Hematopoietic multipotent progenitor cell treated with erythropoietin and hydrocortisone succinate and interleukin-3 and kit ligand, for 4 days (in vitro differentiated cells): Measurements from ENCODE around the gene ADAP1.

ENCODE experiments used
- DNase-seq: peaks from one replicate; pipeline ENCODE4 v3.0.0-alpha.2; 2015

The ADAP1 gene

DNA sequence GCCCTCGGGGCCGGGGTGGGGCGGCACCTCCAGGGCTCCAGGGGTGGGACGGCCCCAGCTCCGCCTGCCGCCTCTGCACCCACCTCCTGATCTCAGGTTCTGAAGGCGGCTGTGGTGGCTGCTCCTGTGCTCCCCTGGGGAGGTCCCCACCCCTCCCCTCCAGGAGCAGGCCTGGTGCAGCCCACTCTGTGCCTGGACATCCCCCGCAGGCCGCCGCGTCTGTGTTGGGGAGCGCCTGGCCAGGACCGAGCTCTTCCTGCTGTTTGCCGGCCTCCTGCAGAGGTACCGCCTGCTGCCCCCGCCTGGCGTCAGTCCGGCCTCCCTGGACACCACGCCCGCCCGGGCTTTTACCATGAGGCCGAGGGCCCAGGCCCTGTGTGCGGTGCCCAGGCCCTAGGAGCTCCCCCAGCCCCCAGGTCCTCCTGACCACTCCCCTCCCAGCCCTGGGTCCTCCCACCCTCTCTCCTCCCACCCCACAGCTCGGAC is 34.0 kb upstream of the ADAP1 start:
- no peak for DNase-seq

DNA sequence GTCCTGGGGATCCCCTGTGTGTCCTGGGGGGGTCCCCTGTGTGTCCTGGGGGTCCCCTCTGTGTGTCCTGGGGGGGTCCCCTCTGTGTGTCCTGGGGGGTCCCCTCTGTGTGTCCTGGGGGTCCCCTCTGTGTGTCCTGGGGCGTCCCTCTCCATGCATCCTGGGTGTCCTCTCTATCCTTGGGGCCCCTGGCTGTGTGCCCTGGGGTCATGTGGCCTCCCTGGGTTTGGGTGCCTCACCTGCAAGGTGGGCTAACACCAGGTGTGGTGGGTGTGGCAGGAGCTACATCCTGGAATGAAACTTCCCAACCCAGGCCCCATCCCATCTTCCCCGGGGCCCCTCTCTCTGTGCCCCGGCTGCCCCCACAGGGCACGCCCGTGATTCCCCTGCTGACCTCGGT is 33.4 kb upstream of the ADAP1 start:
- DNase-seq = no peak

DNA sequence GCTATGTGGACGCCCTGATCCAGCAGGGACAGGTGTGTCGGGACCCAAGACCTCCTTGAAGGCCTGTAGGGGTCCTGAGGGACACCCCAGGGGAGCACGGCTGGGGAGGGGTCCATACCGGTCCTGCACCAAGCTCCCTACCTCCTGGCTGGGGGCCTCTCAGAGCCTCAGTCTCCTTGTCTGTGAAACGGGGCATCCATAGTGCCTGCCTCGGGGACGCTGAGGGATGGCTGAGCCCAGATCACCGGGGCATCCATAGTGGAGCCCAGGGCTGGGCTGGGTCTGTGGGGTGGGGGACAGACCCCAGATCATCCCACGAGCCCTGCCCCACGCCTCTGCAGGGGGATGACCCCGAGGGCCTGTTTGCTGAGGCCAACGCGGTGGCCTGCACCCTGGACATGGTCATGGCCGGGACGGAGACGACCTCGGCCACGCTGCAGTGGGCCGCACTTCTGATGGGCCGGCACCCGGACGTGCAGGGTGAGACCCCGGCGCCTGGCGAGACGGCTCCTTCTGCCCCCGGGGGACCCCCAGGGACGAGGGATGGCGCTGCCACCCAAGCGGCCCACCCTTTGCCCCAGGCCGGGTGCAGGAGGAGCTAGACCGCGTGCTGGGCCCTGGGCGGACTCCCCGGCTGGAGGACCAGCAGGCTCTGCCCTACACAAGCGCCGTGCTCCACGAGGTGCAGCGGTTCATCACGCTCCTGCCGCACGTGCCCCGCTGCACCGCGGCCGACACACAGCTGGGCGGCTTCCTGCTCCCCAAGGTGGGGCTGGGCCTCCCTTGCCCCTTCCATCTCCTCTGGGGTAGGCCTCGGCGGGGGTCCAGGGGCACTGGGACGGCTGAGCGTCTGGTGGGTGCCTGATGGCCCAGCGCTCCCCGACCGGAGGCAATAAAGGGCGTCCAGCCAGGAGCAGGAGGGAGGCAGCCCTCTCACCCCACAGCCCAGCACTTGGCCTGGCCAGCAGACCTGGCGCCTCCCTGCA is 32.6 kb upstream of the ADAP1 start:
- DNase-seq = no peak

DNA sequence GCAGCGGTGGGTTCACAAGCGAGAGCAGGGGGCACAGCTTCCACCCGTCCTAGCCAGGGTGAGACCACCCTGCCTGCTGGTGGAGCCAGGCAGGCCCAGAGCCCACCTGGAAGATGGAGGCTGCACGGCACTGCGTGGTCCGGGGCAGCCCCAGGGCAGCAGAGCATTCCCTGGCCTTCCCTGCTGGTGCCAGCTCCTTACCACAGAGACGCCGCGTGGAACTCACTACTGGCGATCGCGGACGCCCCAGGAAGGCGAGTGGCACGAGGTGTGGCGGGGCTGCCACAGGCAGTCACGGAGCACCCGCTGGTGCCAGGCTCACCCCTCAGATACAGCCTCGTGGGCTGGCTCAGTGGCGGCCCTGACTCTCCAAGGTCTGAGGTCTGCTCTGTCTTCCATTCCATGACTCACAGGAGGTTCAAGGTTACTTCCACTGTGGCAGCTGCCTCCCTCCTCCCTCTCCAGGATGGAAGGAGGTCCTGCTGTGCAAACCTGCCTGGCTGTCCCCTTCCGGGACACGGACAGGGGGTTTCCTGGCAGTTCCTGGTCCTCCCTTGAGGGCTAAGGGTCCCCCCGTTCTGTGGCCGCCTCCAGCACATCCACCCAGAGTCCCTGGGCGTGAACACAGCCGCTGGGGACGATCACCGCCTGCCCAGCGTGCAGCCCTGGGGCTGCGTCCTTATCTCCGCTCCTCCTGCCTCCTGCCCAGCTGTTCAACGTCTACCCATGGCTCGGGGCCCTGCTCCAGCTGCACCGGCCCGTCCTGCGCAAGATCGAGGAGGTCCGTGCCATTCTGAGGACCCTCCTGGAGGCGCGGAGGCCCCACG is 31.6 kb upstream of the ADAP1 start:
- DNase-seq = peak; percentile 64

DNA sequence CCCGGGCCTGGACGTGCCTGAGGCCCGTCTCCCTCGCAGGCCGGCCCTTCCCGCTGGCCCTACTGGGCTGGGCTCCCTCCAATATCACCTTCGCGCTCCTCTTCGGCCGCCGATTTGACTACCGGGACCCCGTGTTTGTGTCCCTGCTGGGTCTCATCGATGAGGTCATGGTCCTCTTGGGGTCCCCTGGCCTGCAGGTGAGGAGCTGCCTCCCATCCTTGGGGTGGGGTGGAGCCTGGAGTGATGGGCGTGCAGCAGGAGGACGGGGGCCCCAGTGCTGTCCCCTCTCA is 30.6 kb upstream of the ADAP1 start:
- DNase-seq = no peak

DNA sequence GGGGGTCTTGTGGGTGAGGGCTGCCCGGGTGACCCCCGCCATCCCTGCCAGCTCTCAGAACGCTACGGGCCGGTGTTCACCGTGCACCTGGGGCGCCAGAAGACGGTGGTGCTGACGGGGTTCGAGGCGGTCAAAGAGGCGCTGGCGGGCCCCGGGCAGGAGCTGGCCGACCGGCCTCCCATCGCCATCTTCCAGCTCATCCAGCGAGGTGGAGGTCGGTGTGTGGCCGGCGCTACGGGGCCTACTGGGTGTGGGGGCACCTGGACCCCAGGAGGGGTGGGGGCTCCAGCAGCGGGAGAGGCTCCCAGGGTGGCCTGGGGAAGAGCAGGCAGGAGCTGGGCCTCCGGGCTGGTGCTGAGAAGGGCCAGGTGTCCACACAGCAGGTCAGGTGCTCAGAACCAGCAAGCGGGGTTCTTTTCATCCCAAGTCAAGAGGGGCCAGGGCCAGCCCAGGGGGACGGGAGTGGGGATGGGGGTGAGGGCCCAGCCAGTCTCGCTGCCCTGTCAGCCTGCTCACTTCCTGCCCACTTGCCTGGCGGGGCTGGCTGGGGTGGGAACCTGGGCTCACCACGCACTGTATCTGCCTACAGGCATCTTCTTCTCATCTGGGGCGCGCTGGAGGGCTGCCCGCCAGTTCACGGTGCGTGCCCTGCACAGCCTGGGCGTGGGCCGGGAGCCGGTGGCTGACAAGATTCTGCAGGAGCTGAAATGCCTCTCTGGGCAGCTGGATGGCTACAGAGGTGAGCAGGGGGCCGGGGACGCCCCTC is 30.1 kb upstream of the ADAP1 start:
- DNase-seq = peak; percentile 41

DNA sequence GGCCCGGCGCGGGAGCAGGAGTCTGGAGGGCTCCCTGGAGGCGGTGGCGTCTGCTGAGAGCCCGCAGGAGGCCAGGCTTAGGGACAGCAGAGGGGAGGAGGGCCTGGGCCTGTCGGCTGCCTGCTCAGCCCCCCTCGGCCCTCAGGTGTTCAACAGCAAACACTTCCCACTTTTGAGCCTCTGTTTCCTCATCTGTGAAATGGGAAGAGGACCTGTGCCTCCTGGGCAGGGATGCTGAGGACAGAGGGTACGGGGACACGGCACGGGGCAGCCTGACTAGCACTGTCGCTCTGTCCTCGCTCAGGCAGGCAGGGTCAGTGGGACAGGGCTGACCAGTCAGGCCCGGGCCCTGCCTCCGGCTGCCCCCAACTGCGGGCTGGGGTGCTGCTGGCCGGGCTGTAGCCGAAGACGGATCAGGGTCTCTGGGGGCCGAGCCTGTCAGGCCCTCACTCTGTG is 29.2 kb upstream of the ADAP1 start:
- no peak for DNase-seq

DNA sequence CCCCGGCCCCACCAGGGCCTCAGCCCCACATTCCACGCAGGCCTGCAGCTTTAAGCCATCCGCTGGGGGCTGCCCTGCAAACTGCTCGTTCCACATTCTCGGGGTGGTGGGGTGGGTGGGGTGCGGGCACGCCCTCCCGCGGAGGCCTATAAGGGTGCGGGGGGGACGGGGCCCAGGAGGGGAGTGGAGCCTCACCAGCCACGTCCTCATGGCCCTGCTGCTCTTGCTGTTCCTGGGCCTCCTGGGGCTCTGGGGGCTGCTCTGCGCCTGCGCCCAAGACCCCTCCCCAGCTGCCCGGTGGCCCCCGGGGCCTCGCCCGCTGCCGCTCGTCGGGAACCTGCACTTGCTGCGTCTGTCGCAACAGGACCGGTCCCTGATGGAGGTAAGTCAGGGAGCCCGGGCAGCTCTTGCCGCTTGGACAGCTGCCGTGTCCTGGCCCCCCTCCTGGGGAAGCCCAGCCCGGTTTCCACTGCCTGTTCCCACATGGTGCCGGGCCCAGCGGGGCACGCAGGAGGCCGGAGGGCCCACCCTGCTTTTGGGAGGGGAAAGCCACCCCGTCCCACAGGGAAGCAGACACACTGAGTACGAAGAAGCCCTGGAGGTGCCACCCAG is 28.6 kb upstream of the ADAP1 start, which contains the start of gene CYP2W1:
Gene CYP2W1, plus strand, starts transcription at position 178 of the 612 bp plus-strand sequence. Its CDS starts 31 bp downstream, at position 209.
- DNase-seq = no peak

DNA sequence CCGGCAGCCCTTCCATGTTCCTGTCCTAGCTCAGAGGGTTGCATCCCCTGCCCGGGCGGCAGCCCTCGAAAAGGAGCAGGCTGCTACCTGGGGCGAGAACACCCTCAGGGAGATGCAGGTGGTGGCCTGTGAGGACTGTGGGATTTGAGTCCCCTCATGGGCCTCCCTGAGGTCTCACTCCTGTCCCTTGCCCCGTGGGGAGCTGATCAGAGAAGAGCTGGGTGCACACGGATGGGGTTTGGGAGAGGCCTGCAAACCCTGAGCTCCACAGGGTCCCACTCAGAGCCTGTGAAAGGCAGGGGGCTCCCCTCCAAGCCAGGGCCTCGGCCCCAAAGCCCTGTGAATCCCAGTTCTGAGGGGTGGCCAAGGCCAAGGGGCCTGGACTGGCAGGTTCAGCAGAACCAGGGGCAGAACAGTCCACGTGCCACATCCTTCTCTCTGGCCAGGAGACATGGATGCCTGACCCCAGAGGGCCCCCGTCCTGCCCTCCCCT is 28.1 kb upstream of the ADAP1 start:
- DNase-seq = no peak

DNA sequence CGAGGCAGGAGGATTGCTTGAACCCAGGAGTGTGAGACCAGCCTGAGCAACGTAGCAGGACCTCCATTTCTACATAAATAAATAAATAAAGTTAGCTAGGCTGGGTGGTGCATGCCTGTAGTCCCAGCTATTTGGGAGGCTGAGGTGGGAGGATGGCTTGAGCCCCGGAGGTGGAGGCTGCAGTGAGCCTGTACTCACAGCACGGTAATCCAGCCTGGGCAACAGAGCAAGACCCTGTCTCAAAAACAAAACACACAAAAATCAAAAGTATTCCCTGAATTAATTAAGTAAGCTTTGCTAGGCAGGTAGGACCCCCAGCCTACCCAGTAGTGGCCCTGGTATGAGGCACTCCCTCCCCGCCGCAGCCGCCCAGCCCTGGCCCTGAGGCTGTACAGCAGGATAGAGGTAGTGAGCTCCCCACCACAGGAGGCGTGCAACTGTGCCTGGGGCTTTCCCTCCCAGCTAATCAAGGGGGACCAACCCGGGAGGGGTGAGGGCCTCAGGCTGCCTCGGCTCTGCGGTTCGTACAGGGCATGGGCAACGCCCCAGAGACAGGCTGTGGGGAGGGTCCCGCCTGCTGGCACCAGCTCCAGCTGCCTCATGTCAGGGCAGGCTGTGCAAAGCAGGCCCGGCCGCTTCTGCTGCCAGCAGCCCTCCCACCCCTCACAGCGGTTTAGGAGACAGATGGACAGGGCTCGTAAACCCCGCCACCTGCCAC is 27.5 kb upstream of the ADAP1 start:
- no peak for DNase-seq

DNA sequence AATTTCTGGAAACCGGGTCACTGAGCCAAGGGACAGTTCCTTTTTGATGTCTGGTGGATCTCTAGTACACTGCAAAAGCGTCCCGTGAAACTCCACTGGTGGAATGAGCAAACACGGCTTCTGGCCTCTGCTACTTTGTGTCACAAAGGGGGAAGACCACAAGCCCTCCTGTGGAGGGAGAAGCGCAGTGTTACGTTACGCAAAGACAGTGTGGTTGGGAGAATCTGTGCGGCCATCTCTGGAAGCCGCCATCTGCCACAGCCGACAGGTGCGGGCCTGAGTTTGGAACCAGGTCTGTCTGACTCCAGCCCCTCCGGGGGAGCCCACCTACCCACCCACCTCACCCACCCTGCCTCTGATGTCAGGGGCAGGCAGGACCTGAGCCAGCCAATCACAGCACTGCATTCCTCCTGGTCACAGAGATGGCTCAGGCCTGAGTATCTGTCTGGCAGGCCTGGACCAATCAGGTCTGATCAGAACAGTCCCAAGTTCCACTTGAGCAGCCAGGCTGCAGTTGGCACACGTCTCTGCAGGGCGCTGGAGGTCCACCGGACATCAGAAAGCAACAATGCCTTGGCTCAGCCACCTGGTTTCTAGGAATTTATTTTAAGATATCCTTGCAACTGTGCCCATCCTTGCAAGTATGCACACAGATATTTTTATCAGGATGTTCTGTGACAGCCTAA is 25.5 kb upstream of the ADAP1 start:
- no peak for DNase-seq

DNA sequence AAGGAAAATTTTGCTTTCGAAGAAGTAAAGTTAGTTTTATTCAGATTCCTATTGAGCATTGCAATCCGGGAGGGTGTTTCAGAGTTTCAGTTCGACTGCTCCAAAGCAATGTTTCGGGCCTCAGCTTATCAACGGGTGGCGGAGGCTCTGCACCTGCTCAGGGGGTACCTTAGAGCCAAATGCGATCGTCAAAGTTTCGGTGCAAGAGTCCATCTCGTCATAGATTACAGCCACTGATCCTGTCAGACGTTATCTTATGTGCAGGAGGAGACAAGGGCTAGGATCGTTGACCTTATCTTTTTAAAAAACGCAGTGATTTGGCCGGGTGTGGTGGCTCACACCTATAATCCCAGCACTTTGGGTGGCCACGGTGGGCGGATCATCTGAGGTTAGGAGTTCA is 24.7 kb upstream of the ADAP1 start:
- DNase-seq = no peak

DNA sequence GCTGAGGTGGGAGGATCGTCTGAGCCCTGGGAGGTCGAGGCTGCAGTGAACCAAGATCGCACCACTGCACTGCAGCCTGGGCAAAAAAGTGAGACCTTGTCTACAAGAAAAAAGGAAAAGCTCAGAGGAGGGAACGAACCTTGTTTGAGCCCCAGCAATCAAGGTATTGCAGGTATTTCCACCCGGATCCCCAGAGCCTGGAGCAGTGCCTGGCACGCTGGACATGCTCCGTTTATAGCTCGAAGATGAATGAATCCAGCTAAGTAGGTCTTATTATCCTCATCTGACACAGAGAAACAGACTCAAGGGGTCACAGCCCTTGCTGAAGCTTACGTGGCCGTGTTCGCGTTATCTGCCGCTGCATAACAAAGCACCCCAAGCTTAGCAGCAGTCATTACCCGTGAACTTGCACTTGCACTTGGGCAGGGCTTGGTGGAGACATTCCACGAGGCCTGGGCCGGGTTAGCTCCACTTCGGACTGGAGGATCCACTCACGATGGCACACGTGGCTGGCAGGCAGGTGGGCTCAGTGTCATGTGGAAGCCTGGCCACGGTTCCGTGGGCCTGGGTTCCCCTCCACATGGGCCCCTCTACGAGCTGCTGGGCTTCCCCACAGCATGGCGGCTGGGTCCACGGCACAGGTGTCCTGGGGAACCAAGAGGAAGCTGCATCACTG is 24.1 kb upstream of the ADAP1 start:
- DNase-seq = no peak

DNA sequence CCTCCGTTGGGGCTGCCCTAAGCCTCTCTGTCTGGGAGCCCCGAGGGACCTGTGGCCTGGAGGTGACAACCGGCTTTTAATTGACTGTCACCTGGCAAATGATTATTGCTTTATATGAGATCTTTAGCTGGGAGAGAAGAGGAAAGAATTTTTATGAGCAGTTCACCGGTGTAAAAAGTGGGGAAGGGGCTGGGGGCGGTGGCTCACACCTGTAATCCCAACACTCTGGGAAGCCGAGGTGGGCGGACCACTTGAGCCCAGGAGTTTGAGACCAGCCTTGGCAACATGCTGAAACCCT is 23.5 kb upstream of the ADAP1 start:
- no peak for DNase-seq

DNA sequence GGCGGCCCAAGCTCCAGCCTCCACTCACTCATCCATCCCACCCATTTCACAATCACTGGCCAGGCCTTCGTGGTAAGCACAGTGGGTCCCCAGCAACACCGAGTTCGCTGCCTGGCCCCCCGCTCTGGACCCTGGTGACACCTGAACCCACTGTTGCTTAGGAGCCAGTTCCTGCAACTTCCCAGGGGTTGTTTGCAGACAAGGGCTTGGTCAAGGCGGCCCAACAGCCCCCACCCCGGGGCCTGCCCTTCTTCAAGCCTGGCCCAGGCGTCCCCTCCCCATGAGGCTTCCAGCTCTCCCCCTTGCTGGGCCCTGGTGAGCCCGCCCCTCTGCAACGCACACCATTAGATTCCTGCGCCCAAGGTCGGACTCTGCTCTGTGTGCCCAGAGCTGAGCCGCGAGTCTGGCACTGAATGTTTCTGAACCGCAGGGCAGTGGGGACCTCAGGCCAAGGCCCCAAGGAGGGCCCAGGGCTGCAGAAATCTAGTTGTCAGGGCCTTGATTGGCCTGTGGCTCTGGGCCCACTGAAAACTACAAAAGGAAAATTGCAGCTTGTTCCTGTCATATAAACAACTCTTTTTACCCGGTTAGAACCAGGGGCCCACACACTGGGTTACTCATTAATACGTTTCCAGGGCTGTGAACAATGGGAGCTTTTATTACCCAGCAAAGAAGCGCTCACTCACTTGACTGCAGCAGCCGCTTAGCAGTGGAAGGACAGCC is 23.0 kb upstream of the ADAP1 start:
- no peak for DNase-seq

DNA sequence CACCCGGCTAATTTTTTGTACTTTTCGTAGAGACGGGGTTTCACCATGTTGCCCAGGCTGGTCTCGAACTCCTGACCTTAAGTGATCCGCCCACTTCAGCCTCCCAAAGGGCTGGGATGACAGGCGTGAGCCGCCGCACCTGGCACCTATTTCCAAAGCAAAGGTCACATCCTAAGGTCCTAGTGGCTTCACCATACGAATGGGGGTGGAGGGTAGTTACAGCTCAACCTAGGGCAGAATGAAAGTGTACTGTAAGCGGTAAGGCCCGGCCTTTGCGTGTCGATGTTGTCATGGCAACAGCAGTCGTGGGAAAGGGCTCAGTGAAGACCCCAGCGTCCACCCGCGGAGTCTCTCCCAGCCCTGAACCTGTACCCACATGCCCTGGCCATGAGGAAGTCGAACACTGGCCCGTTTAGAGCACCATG is 22.4 kb upstream of the ADAP1 start:
- DNase-seq = no peak

DNA sequence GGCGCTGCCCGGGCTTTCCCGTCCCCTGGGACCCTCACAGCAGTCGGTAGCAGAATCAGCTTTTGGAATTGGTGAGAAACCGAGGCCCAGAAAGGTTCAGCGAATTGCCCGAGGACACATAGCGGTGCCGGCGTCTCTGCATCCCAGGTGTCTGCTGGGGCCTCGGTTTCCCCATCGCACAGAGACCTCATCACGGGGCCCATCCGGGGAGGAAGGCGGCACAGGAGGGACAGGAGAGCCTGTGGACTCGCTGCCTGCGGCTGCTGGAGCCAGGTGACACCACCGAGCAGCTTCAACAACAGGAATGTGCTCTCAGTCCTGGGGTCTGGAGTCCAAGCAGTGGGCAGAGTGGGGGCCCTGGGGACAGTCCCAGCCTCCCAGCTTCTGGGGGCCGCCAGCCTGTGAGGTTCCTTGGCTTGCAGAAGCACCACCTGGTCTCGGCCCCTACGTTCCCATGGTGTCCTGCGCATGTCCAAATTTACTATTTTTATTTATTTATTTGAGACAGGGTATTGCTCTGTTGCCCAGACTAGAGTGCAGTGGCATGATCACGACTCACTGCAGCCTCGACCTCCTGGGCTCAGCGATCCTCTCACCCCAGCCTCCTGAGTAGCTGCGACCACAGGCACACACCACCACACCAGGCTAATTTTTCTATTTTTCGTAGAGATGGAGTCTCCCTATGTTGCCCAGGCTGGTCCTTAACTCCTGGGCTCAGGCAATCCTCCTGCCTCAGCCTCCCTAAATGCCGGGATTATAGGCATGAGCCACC is 21.4 kb upstream of the ADAP1 start:
- DNase-seq = no peak

DNA sequence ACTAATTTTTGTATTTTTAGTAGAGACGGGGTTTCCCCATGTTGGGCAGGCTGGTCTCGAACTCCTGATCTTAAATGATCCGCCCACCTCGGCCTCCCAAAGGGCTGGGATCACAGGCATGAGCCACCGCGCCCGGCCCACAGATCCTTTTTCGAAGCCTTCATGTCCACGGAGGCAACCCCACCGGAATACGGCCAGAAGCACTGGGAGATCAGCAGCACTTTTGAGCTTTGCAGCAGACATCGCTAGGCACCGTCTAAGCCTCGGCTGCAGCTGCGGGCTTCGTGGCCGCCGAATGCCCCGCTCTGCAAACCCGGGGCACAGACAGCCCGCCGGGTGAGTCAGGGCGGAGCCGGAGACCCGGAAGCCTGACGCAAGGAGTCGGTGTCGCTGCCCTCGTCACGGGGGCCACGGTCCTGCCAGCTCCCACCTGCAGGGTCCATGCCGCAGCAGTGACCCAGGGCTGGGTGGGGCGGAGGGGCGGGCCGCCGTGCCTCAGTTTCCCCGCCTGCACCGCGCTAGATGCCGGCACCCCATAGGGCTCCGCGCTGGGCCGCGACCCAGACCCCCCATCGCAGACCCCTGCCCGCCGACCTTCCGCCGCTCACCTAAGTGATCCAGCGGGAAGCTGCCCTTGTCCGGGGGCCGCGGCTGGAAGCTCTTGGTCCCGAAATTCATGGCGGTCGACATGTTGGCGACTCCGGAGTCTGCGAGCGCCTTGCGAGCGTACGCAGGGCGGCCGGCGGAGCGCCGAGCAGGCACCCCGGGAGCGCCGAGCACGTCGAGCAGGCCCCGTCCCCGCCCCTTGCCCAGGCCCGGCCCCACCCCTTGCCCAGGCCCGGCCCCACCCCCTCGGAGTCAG is 20.6 kb upstream of the ADAP1 start, which contains the start of gene COX19:
Gene COX19, minus strand, starts transcription at position 730 of the 862 bp plus-strand sequence. Its CDS starts 40 bp downstream, at position 690.
- DNase-seq = peak; percentile 95
